ENCODE measurements around the gene FCN2.

- TF ChIP-seq EP300 (IDR thresholded peaks at IDR 0.05) (no peak), CTCF (IDR thresholded peaks at IDR 0.05) (no peak)
Measured at GRCh38 chr9:134846187-134846586, 34.4 kb upstream of the FCN2 start.
